Mammary epithelial cell (primary cell): ENCODE data around the gene EPB41L2.

Source experiments
- EZH2 ChIP-seq: IDR thresholded peaks from 2 replicates; pipeline ENCODE4 v1.6.1; 2012; ENCODE audit warnings: low read length, inconsistent platforms, borderline replicate concordance
- TF ChIP-seq, protein P1 (sequence below), 2 donors: IDR thresholded peaks in 1 of 2; conservative IDR thresholded peaks in 1 of 2; 2 replicates each; pipeline ENCODE4 v1.5.1; 2011 to 2012; ENCODE audit warnings: inconsistent platforms in 2 of 2, low read length in 2 of 2, mild to moderate bottlenecking in 2 of 2, control low read depth in 1 of 2, low read depth in 1 of 2; ENCODE audit not compliant: insufficient read depth in 1 of 2; ENCODE audit errors: extremely low read depth in 1 of 2

DNA sequence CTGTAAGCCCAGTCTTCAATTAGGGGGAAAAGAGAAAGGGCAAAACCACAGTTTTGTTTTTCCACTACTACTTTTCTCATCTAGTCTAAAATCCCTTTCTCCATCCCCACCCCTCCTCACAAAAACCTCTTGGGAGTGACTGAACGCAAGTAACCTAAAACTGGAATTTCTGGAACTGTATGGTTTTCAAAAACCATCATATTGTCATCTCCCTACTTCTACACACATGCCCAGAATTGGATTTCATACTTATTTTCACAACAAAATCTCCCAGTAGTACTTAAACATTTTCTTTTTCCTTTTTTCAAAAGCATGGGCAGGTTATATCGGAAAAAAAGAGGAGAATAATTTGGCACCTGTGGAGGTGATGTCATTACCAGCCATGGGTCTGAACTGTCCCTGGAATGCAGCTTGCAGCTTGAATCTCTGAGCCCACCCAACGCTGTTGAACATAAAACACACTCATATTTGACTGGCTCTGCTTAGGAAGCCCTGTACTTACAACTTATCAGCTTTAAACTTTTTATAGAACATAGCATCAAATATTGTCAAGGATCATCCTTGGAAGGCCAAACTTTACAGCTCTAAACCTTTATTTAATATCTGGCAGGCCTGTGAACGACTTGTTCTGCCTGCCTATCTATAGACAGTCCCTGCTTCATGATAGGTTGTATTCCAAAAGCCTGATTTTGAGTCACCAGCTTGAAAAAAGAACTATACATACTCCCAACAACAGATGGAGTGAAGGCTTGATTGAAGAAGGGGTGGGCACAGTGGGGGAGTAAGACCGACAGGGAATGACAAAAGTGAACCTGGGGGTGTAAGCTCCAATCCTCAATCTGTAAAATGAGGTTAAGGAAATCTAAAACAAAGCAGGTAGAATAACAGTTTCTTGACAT, 59.3 kb downstream of the EPB41L2 start:
- TF ChIP-seq, protein P1, sequence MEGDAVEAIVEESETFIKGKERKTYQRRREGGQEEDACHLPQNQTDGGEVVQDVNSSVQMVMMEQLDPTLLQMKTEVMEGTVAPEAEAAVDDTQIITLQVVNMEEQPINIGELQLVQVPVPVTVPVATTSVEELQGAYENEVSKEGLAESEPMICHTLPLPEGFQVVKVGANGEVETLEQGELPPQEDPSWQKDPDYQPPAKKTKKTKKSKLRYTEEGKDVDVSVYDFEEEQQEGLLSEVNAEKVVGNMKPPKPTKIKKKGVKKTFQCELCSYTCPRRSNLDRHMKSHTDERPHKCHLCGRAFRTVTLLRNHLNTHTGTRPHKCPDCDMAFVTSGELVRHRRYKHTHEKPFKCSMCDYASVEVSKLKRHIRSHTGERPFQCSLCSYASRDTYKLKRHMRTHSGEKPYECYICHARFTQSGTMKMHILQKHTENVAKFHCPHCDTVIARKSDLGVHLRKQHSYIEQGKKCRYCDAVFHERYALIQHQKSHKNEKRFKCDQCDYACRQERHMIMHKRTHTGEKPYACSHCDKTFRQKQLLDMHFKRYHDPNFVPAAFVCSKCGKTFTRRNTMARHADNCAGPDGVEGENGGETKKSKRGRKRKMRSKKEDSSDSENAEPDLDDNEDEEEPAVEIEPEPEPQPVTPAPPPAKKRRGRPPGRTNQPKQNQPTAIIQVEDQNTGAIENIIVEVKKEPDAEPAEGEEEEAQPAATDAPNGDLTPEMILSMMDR (conservative IDR thresholded peaks at IDR 0.05 in 1 of 2, IDR thresholded peaks at IDR 0.05 in 1 of 2; ENCODE audit: extremely low read depth in 1 of 2, insufficient read depth in 1 of 2, low read depth in 1 of 2, low read length in 2 of 2), result no peak
- no peak for TF ChIP-seq EZH2
